Right atrium auricular region (tissue), 2 donors: ENCODE results near the gene KCNB1. TPM values are rescaled to one million over a fixed set of nuclear protein-coding genes. Genes with fewer than 3 reads are reported as not detected.

Experiments used
- DNase-seq: peaks from one replicate; pipeline ENCODE4 v3.0.0-alpha.2; 2019; ENCODE audit warnings: low spot score
- H3K27ac ChIP-seq, 2 donors: fragments of 200-600 bp; sonication (generic); 1 replicate in 1 of 2; 2 replicates in 1 of 2; pipeline ENCODE4 v1.5.1; 2016 to 2019
- H3K27me3 ChIP-seq, 2 donors: fragments of 200-600 bp; sonication (generic); one replicate each; pipeline versions ENCODE4 v1.5.1 to v1.6.0; 2017 to 2019
- H3K36me3 ChIP-seq: fragments of 200-600 bp; sonication (generic); one replicate; pipeline ENCODE4 v1.5.1; 2016
- H3K4me1 ChIP-seq, 2 donors: fragments of 200-600 bp; sonication (generic); one replicate each; pipeline versions ENCODE4 v1.5.1 to v1.6.0; 2017 to 2019
- H3K4me3 ChIP-seq, 2 donors: fragments of 200-600 bp; sonication (generic); 1 replicate in 1 of 2; 2 replicates in 1 of 2; pipeline ENCODE4 v1.5.1; 2017 to 2019; ENCODE audit warnings: mild to moderate bottlenecking in 1 of 2, moderate library complexity in 1 of 2
- H3K9me3 ChIP-seq, 2 donors: fragments of 200-600 bp; sonication (generic); one replicate each; pipeline ENCODE4 v1.5.1; 2019
- CTCF ChIP-seq, 2 donors: fragments of 200-600 bp; sonication (generic); IDR thresholded peaks; one replicate each; pipeline ENCODE4 v1.5.1; 2019; ENCODE audit warnings: antibody characterized with exemption in 2 of 2
- total RNA-seq, 2 donors: library from RNA; depleted of rRNA; stranded (reverse); fragments of >200 nt; gene quantifications; one replicate each; pipeline ENCODE4 v1.1.0, GENCODE V29; 2016

Gene KCNB1
- total RNA-seq, 2 donors from 2014 or later: 1.4 to 2.7 TPM

GRCh38 chr20:49346682-49347081 is 135.8 kb downstream of the KCNB1 start:
- no peak for TF ChIP-seq CTCF (IDR thresholded peaks at IDR 0.05)
- Histone ChIP-seq H3K4me1 (peaks cover 0 to 21% of the 10 kb centered on the region in 2 donors), H3K27ac (no peak overlapping the region)

GRCh38 chr20:49345524-49345923 is 136.9 kb downstream of the KCNB1 start:
- Histone ChIP-seq H3K4me3 (no peak overlapping the region), H3K9me3 (no peaks in the 10 kb centered on the region), H3K4me1 (peaks cover 0 to 21% of the 10 kb centered on the region in 2 donors), H3K27me3 (no peaks in the 10 kb centered on the region), H3K27ac (peak overlapping the region; percentile 48 to 57), H3K36me3 (no peaks in the 10 kb centered on the region)
- no peak for DNase-seq
- TF ChIP-seq CTCF (IDR thresholded peaks at IDR 0.05): no peak

More at GRCh38 chr20:49346682-49347081, 135.8 kb downstream of the KCNB1 start:
- no peak overlapping the region for H3K4me3 ChIP-seq
- DNase-seq: no peak
- no peaks in the 10 kb centered on the region for H3K36me3 ChIP-seq
- no peaks in the 10 kb centered on the region for H3K27me3 ChIP-seq
- H3K9me3 ChIP-seq: no peaks in the 10 kb centered on the region

DNA sequence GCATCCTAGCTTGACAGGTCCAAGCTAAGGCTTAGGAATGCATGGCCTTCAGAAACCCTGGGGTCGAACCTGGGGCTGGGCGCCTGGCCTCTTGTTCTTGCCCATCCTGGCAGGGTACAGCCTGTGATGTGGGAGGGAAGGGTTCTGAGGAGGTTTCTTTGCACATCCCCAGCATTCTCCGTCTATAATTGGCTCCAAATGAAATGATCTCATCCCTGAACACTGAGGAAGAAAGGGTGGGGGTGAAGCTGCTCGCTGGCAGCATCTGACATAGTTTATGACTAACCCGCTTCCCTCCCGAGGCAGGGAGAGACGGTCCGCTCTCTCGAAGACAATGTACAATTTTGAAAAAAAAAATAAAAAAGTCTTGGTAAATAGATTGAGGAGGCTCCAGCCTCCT is 137.5 kb downstream of the KCNB1 start:
- no peaks in the 10 kb centered on the region for H3K9me3 ChIP-seq
- no peak overlapping the region for H3K4me3 ChIP-seq
- DNase-seq: peak; percentile 78
- H3K27me3 ChIP-seq: no peaks in the 10 kb centered on the region
- H3K27ac ChIP-seq: peak overlapping the region; percentile 48 to 57
- H3K4me1 ChIP-seq: peaks cover 0 to 21% of the 10 kb centered on the region in 2 donors
- H3K36me3 ChIP-seq: no peaks in the 10 kb centered on the region
- no peak for TF ChIP-seq CTCF (IDR thresholded peaks at IDR 0.05)

DNA sequence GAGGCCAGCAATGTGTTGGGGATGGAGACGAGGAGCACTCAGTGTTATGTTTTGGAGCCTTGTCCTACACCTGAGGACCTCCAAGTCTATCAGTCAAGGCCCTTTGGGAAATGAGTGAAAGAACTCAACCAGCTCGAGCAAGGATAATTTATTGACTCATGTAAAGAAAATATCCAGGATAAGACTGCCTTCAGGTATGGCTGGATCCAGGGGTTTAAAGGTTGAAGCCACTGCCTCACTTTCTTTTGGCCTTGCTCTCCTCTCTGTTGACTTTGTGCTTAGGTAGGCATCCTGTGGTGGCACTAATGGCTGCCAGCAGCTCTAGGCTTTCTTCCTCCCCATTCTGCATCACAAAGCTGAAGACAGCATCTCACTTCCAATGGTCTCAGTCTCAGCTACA is 138.3 kb downstream of the KCNB1 start:
- DNase-seq: no peak
- H3K4me3 ChIP-seq: no peak overlapping the region
- H3K36me3 ChIP-seq: no peaks in the 10 kb centered on the region
- peaks cover 0 to 21% of the 10 kb centered on the region in 2 donors for H3K4me1 ChIP-seq
- no peak for TF ChIP-seq CTCF (IDR thresholded peaks at IDR 0.05)
- H3K27ac ChIP-seq: no peak overlapping the region
- H3K27me3 ChIP-seq: no peaks in the 10 kb centered on the region
- no peaks in the 10 kb centered on the region for H3K9me3 ChIP-seq

- Histone ChIP-seq H3K27me3 (no peaks in the 10 kb centered on the region), H3K27ac (no peak overlapping the region), H3K4me3 (no peak overlapping the region), H3K9me3 (no peaks in the 10 kb centered on the region), H3K36me3 (no peaks in the 10 kb centered on the region), H3K4me1 (peaks cover 0 to 21% of the 10 kb centered on the region in 2 donors)
- DNase-seq: no peak
- TF ChIP-seq CTCF (IDR thresholded peaks at IDR 0.05): no peak
Observed at GRCh38 chr20:49343246-49343645, 139.2 kb downstream of the KCNB1 start.
